ENCODE results near the gene BTN1A1. TPM values are rescaled to one million over a fixed set of nuclear protein-coding genes. Genes with fewer than 3 reads are reported as not detected.

BTN1A1 gene, protein sequence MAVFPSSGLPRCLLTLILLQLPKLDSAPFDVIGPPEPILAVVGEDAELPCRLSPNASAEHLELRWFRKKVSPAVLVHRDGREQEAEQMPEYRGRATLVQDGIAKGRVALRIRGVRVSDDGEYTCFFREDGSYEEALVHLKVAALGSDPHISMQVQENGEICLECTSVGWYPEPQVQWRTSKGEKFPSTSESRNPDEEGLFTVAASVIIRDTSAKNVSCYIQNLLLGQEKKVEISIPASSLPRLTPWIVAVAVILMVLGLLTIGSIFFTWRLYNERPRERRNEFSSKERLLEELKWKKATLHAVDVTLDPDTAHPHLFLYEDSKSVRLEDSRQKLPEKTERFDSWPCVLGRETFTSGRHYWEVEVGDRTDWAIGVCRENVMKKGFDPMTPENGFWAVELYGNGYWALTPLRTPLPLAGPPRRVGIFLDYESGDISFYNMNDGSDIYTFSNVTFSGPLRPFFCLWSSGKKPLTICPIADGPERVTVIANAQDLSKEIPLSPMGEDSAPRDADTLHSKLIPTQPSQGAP
- total RNA-seq = not detected in 3 replicates
- long read RNA-seq = 0 reads

DNA sequence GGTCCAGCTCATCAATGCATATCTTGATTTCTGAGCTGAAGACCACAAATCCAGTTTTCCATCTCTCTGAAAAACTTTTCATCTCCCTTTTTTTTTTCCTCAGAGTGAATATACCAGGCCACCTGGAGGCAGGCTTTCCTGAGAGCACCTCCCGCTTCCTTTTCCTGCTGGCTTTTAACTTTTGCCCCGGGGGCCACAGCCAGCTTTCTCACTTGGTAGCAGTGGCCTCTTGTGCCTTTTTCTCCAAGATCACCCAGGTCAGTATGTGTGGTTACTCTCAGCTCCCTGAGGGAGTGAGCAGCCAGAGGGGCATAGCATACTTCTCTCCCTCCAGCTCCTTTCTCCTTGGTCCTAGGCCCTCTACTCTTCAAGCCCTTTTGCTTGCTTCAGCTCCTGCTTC lies at the start of gene BTN1A1:
Gene BTN1A1, plus strand, starts transcription at position 202 of the 400 bp plus-strand sequence. CDS start 984 bp downstream, outside the sequence.
- H3K27me3 Mint-ChIP-seq (ENCODE audit: low read depth) = peaks cover 24% of the 10 kb centered on the region
- no peaks in the 10 kb centered on the region for H3K36me3 Mint-ChIP-seq (ENCODE audit: low read depth)
- no peaks in the 10 kb centered on the region for H3K9me3 Mint-ChIP-seq (ENCODE audit: low read depth)
- no peak for TF ChIP-seq CTCF (IDR thresholded peaks at IDR 0.05)
- H3K4me1 Mint-ChIP-seq (ENCODE audit: low read depth) = peaks cover 8% of the 10 kb centered on the region
- no peak for DNase-seq (ENCODE audit: low spot score)
- H3K27ac Mint-ChIP-seq (ENCODE audit: unreplicated experiment) = no peak within 1 kb of the TSS
- no peak within 1 kb of the TSS for H3K4me3 Mint-ChIP-seq (ENCODE audit: unreplicated experiment)

DNA sequence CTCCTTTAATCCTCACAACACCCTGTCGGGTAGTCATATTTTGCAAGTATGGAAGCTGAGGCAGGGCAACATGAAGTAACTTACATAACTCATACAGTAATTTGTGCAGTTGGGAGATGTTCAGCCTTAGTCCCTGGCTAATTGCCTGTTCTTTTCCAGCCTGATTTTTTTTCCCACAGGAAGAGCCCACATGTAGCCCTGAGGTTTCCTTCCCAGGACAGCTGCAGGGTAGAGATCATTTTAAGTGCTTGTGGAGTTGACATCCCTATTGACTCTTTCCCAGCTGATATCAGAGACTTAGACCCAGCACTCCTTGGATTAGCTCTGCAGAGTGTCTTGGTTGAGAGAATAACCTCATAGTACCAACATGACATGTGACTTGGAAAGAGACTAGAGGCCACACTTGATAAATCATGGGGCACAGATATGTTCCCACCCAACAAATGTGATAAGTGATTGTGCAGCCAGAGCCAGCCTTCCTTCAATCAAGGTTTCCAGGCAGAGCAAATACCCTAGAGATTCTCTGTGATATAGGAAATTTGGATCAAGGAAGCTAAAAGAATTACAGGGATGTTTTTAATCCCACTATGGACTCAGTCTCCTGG lies 47.4 kb upstream of the BTN1A1 start:
- Mint-ChIP-seq H3K27ac (ENCODE audit: unreplicated experiment) (no peak overlapping the region), H3K9me3 (ENCODE audit: low read depth) (no peaks in the 10 kb centered on the region), H3K36me3 (ENCODE audit: low read depth) (peaks cover 9% of the 10 kb centered on the region), H3K4me3 (ENCODE audit: unreplicated experiment) (no peak overlapping the region), H3K4me1 (ENCODE audit: low read depth) (peaks cover 21% of the 10 kb centered on the region), H3K27me3 (ENCODE audit: low read depth) (no peaks in the 10 kb centered on the region)
- no peak for TF ChIP-seq CTCF (IDR thresholded peaks at IDR 0.05)
- DNase-seq (ENCODE audit: low spot score) = no peak

DNA sequence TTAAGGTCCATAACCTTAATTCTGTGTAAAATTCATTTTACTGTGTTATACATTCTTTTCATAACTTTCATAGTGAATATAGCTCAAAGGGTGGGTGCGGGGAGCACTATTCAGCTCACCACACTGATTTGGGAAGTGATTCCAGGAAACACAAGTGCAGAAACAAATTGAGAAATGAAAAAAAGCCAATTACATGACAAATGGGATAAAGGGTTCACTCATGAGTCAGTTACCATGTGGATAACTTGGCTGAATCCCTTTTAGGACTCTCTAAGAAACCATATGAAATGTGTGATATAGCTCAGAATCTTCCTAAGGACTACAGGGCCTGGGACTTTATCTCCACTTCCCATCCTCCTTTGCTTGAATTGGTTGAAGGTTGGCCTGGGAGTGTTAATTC lies 45.5 kb upstream of the BTN1A1 start:
- Mint-ChIP-seq H3K27me3 (ENCODE audit: low read depth) (no peaks in the 10 kb centered on the region), H3K27ac (ENCODE audit: unreplicated experiment) (no peak overlapping the region), H3K36me3 (ENCODE audit: low read depth) (peaks cover 13% of the 10 kb centered on the region), H3K4me1 (ENCODE audit: low read depth) (peaks cover 34% of the 10 kb centered on the region), H3K9me3 (ENCODE audit: low read depth) (no peaks in the 10 kb centered on the region), H3K4me3 (ENCODE audit: unreplicated experiment) (no peak overlapping the region)
- no peak for DNase-seq (ENCODE audit: low spot score)
- TF ChIP-seq CTCF (IDR thresholded peaks at IDR 0.05) = no peak

DNA sequence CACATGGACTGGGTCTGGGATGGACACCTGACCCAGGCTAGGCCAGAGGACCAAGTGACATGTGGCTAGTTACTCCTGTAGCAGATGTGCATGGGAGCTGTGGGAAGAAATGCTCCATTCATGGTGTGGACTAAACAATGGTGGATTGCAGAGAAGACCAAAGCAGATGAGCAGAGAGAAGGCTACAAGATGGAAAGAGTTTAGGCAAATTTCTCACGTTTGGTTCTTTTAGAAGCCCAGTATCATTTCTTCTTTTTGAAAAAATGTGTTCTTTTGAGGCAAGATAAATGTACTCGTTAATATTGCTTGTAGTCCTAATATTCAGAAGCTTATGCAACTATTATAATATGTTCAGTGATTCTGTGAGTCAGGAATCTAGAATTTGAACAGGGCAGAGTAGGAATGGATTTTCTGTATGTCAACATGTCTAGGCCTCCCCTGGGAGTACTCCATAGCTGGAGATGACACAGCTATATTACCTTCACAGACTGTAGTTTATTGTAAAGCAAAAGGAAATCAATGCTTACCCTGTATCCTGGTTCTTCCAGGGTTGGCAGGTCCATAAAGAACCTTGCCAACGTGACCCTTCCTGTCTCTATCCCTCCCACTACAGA lies 44.6 kb upstream of the BTN1A1 start:
- Mint-ChIP-seq H3K4me3 (ENCODE audit: unreplicated experiment) (no peak overlapping the region), H3K9me3 (ENCODE audit: low read depth) (no peaks in the 10 kb centered on the region), H3K27me3 (ENCODE audit: low read depth) (no peaks in the 10 kb centered on the region), H3K4me1 (ENCODE audit: low read depth) (peaks cover 42% of the 10 kb centered on the region), H3K27ac (ENCODE audit: unreplicated experiment) (peak overlapping the region; percentile 13), H3K36me3 (ENCODE audit: low read depth) (peaks cover 18% of the 10 kb centered on the region)
- DNase-seq (ENCODE audit: low spot score) = no peak
- TF ChIP-seq CTCF (IDR thresholded peaks at IDR 0.05) = no peak

DNA sequence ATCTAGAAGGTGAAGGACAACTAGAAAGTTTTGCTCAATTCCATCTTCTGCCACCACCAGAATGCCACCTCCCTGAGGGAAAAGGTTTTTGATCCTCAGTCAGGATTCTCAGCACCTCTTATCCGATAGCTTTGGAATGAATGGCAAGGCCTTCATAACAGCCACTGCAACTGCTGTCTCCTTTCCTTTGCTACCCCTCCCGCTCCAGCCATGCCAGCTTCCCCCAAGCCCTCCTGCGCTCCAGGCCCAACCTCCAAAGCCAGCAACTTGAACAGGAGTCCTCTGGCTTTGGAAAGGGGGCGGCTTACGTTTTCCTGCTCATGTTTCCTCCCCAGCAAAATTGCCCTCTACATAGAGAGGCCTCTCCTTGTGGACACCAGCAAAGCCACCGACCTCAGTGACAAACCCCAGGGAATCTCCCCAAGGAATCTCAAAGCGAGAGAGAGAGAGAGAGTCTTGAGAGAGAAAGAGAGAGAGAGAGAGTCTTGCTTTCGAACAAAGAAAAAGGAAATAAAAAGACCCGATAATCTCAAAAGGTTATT lies 42.8 kb upstream of the BTN1A1 start:
- Mint-ChIP-seq H3K27me3 (ENCODE audit: low read depth) (no peaks in the 10 kb centered on the region), H3K4me3 (ENCODE audit: unreplicated experiment) (peak overlapping the region; percentile 99), H3K27ac (ENCODE audit: unreplicated experiment) (peak overlapping the region; percentile 97), H3K9me3 (ENCODE audit: low read depth) (no peaks in the 10 kb centered on the region), H3K36me3 (ENCODE audit: low read depth) (peaks cover 27% of the 10 kb centered on the region), H3K4me1 (ENCODE audit: low read depth) (peaks cover 56% of the 10 kb centered on the region)
- no peak for TF ChIP-seq CTCF (IDR thresholded peaks at IDR 0.05)
- no peak for DNase-seq (ENCODE audit: low spot score)

Data from chondrocyte (in vitro differentiated cells).